Fibroblast of villous mesenchyme (primary cell): Measurements from ENCODE around the gene SNRNP200. TPM values are rescaled to one million over a fixed set of nuclear protein-coding genes. Genes with fewer than 3 reads are reported as not detected.

Experiments
- DNase-seq: peaks from one replicate; pipeline ENCODE4 v3.0.0-alpha.2; 2010; ENCODE audit warnings: low read depth
- H3K4me3 ChIP-seq: 2 replicates; pipeline ENCODE4 v1.5.1; 2011; ENCODE audit warnings: low read depth, mild to moderate bottlenecking, low read length
- total RNA-seq: library from RNA; depleted of rRNA; stranded (reverse); fragments of >200 nt; gene quantifications from 2 replicates; pipeline ENCODE4 v1.2.3, GENCODE V29; 2012
- TF ChIP-seq, protein P1 (sequence below): IDR thresholded peaks from 2 replicates; pipeline ENCODE4 v1.5.1; 2012; ENCODE audit warnings: low read depth, mild to moderate bottlenecking, low read length; ENCODE audit not compliant: insufficient read depth

SNRNP200 gene
- total RNA-seq, 1 donor: 39.7 TPM

DNA sequence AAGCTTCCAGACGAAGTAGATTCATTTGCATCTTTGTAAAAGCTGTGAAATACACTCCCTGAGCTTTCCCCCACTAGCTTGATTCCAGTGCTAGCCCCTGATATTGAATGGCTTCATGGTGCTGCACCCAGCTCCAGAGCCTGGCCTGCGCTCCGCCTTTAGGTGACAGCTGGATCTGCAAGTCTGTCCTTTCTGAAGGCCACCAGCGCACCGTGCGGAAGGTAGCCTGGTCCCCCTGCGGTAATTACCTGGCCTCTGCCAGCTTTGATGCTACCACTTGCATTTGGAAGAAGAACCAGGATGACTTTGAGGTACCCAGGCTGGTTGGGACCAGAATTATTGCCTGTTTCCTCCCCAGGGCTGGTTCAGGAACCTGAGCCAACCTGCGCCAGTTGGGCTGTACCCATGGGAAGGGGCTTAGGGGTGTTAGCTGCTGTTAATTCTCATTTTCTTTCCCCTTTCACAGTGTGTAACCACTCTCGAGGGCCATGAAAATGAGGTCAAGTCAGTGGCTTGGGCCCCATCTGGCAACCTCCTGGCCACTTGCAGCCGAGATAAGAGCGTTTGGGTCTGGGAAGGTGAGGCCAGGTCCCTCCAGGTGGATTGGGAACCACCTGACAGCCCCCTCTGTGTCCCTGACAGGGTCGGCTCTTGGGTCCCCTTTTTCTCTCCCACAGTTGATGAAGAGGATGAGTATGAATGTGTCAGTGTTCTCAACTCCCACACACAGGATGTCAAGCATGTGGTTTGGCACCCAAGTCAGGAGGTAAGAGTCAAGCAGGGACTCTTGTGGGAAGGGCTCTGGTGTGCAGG is 38.0 kb downstream of the SNRNP200 start:
- no peak for DNase-seq
- H3K4me3 ChIP-seq: peak overlapping the region; percentile 93
- TF ChIP-seq, protein P1, sequence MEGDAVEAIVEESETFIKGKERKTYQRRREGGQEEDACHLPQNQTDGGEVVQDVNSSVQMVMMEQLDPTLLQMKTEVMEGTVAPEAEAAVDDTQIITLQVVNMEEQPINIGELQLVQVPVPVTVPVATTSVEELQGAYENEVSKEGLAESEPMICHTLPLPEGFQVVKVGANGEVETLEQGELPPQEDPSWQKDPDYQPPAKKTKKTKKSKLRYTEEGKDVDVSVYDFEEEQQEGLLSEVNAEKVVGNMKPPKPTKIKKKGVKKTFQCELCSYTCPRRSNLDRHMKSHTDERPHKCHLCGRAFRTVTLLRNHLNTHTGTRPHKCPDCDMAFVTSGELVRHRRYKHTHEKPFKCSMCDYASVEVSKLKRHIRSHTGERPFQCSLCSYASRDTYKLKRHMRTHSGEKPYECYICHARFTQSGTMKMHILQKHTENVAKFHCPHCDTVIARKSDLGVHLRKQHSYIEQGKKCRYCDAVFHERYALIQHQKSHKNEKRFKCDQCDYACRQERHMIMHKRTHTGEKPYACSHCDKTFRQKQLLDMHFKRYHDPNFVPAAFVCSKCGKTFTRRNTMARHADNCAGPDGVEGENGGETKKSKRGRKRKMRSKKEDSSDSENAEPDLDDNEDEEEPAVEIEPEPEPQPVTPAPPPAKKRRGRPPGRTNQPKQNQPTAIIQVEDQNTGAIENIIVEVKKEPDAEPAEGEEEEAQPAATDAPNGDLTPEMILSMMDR: peak; percentile 49

DNA sequence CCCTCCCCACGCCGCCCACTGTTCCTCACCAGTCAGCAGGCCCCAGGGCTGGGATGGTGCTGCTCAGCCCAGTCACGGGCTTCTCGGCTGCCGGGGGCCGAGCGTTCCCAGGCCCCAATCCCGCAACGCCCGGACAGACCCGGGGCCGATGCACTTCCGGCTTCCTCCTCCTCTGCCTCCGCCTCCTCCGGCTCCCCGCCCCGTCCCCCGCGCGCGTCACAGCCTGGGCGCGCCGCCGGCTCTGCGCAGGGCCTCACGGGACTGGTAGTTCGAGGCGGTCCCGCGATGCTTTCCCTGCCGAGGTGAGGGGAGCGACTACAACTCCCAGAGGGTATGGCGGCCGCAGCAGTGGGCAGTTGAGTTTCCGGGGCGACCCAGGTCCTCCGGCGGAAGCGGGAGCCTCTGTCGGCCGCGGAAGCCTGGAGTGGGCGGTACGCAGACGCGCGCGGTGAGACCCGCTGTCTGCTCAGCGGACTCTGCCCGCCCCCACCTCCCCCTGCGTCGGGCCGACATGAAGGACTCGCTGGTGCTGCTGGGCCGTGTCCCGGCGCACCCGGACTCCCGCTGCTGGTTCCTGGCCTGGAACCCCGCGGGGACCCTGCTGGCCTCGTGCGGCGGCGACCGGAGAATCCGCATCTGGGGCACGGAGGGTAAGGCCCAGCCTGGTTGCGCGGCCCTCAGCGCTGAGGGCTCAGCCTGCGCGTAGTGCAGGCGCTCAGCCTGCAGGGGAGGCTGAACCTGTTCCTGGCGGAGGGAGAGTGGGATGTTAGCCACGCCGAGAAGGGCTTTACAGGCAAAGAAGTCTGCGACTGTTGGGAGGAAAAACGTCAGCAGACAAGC is 39.3 kb downstream of the SNRNP200 start, which contains the start of the genes CIAO1 and TMEM127:
CIAO1 (plus strand) TSS at position 386 of the 840 bp plus-strand sequence; CDS start at position 512, 126 bp downstream.
TMEM127 (minus strand) TSS at position 158 of the 840 bp plus-strand sequence. CDS start 616 bp downstream, outside the sequence.
- peak; percentile 99 for DNase-seq
- TF ChIP-seq, protein P1: peak; percentile 44
- H3K4me3 ChIP-seq: peak within 1 kb of the TSS; percentile 93

DNA sequence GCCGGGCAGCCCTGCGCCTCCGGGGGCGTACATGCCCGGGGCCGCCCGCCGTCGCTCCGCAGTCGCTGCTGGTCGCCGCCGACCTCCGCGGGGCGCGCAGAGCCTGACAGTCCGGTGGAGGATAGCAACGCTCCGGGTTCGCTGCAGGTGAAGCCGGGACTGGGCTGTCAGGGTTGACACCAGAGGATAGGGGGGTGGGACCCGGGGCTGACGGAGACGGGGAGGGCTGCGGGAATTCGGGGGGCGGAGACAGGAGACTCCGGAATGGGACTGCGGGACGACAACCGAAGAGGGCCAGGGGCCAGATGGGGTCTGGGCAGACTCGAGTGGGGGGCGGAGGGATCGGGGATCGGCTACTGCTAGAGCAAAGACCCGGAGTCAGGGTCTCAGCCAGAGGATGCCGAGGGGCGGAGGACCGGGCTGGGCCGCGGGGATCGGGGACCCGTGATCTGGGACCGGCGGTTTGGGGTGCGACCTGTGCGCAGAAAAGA is 40.0 kb downstream of the SNRNP200 start:
- TF ChIP-seq, protein P1: no peak
- peak; percentile 36 for DNase-seq
- peak overlapping the region; percentile 93 for H3K4me3 ChIP-seq

DNA sequence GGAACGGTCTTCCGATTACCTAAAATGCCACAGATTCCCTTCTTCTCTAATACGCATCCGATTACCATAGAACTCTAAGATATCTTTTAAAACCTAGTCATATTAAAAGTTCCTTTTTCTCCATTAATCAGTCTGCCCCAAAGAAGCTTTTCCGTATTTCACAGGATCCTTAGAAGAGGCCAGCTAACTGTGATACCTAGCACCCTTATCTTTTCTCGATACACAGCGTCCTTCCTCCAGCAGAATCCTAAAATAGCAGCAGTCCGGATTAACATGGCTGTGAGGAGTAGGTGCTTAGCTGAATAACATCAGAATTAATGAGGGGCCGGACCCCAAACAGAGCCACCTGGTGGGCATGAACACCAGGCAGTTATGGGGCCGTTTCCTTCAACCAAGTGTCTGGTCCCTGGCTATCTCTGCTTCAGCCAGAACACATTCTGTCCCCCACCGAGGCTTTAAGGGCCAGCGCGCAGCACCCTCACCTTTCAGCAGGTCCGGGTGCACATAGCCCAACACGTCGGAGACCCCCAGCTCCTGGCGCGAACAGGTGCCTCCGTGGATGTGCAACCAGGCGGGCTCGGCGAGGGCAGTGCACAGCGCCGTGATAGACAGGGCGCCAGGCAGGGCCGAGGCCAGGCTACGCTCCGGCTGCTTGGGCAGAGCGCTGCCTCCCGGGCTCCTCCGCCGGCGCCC is 40.5 kb downstream of the SNRNP200 start:
- DNase-seq: peak; percentile 43
- TF ChIP-seq, protein P1: peak; percentile 55
- H3K4me3 ChIP-seq: peak overlapping the region; percentile 93

DNA sequence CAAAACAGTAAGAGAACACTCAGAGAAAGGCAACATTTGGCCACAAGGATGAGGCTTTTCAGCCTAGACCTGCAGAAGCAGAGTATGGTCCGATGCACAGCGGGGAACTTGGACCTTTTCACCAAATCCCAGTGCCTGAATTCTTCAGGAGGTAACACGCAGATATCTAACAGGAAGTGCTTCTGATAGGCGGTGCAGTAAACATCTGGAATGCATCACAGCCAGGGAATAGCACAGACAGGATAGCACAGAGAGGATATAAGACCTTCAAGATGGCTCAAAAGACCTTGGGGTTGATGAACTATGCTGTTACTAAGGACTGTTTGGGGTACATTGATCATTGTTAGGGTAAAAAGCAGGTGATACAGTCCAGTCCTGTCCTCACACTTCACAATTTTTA is 41.3 kb downstream of the SNRNP200 start:
- peak; percentile 66 for DNase-seq
- H3K4me3 ChIP-seq: peak overlapping the region; percentile 93
- TF ChIP-seq, protein P1: no peak

DNA sequence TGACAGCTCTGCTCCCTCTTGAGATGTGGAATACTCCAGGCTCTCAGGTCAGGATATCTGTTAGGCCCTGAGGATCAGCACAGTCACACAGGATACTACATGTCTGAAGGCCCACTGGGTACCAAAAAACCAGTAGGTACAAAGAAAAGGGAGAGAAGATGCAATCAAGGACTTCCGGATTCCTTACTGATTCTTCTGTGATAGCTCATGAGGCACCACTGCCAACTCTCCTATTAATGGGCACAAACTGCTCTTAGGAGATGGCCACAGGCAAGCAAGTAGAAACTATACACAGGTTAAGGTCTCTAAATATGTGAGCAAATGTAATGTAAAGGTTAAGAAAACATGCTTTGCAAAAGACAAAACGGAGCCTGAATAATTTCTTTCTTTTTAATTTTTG is 43.0 kb downstream of the SNRNP200 start:
- TF ChIP-seq, protein P1: no peak
- DNase-seq: no peak
- H3K4me3 ChIP-seq: no peak overlapping the region
